Measurements from ENCODE around the gene EBF4. TPM values are rescaled to one million over a fixed set of nuclear protein-coding genes. Genes with fewer than 3 reads are reported as not detected.
"Not testable (repeated sequence)": the region's sequence is repeated elsewhere in the genome, so short reads cannot be mapped to it uniquely, and the experiment has no call there.

The EBF4 gene
- total RNA-seq, 1 donor from 2014 or later = 12.3 TPM

- H3K27me3 Mint-ChIP-seq (ENCODE audit: insufficient read depth) = peaks cover 18% of the 10 kb centered on the region
Measured at GRCh38 chr20:2762578-2763131, 70.1 kb downstream of the EBF4 start.

GRCh38 chr20:2763186-2763585 is 70.6 kb downstream of the EBF4 start:
- no peaks in the 10 kb centered on the region for H3K9me3 Mint-ChIP-seq
- H3K4me1 Mint-ChIP-seq (ENCODE audit: low read depth) = no peaks in the 10 kb centered on the region
- H3K4me3 Mint-ChIP-seq = no peak overlapping the region
- DNase-seq (ENCODE audit: low spot score) = no peak
- intact Hi-C loops (cut with micrococcal nuclease) = no loop called here
- H3K27ac Mint-ChIP-seq = no peak overlapping the region
- no peaks in the 10 kb centered on the region for H3K36me3 Mint-ChIP-seq (ENCODE audit: low read depth)
- H3K27me3 Mint-ChIP-seq (ENCODE audit: insufficient read depth) = peaks cover 19% of the 10 kb centered on the region

More at GRCh38 chr20:2762578-2763131, 70.1 kb downstream of the EBF4 start:
- intact Hi-C loops (cut with micrococcal nuclease) = no loop called here
- H3K4me1 Mint-ChIP-seq (ENCODE audit: low read depth) = no peaks in the 10 kb centered on the region
- no peak overlapping the region for H3K27ac Mint-ChIP-seq
- H3K9me3 Mint-ChIP-seq = no peaks in the 10 kb centered on the region
- H3K36me3 Mint-ChIP-seq (ENCODE audit: low read depth) = no peaks in the 10 kb centered on the region
- H3K4me3 Mint-ChIP-seq = no peak overlapping the region
- no peak for DNase-seq (ENCODE audit: low spot score)

GRCh38 chr20:2767768-2768631 is 75.4 kb downstream of the EBF4 start:
- no peaks in the 10 kb centered on the region for H3K4me1 Mint-ChIP-seq (ENCODE audit: low read depth)
- H3K9me3 Mint-ChIP-seq = no peaks in the 10 kb centered on the region
- DNase-seq (ENCODE audit: low spot score) = no peak
- H3K36me3 Mint-ChIP-seq (ENCODE audit: low read depth) = no peaks in the 10 kb centered on the region
- H3K27ac Mint-ChIP-seq = no peak overlapping the region
- peaks cover 16% of the 10 kb centered on the region for H3K27me3 Mint-ChIP-seq (ENCODE audit: insufficient read depth)
- H3K4me3 Mint-ChIP-seq = no peak overlapping the region
- intact Hi-C loops (cut with micrococcal nuclease) = no loop called here

- Mint-ChIP-seq H3K27me3 (ENCODE audit: insufficient read depth) (peaks cover 15% of the 10 kb centered on the region), H3K4me1 (ENCODE audit: low read depth) (no peaks in the 10 kb centered on the region), H3K9me3 (no peaks in the 10 kb centered on the region), H3K27ac (no peak overlapping the region), H3K4me3 (no peak overlapping the region), H3K36me3 (ENCODE audit: low read depth) (no peaks in the 10 kb centered on the region)
- intact Hi-C loops (cut with micrococcal nuclease) = no loop called here
- no peak for DNase-seq (ENCODE audit: low spot score)
Measured at GRCh38 chr20:2768632-2769015, 76.0 kb downstream of the EBF4 start.

- H3K4me3 Mint-ChIP-seq; H3K36me3 Mint-ChIP-seq (ENCODE audit: low read depth); DNase-seq (ENCODE audit: low spot score); H3K4me1 Mint-ChIP-seq (ENCODE audit: low read depth); H3K27ac Mint-ChIP-seq; intact Hi-C loops (cut with micrococcal nuclease); H3K9me3 Mint-ChIP-seq: not testable (repeated sequence)
- peaks cover 13% of the 10 kb centered on the region for H3K27me3 Mint-ChIP-seq (ENCODE audit: insufficient read depth)
Measured at GRCh38 chr20:2770091-2770490, 77.5 kb downstream of the EBF4 start.

- intact Hi-C loops (cut with micrococcal nuclease) = no loop called here
Measured at GRCh38 chr20:2771631-2772080, 79.1 kb downstream of the EBF4 start.

GRCh38 chr20:2773812-2774211 is 81.2 kb downstream of the EBF4 start:
- Mint-ChIP-seq H3K9me3 (no peaks in the 10 kb centered on the region), H3K27ac (no peak overlapping the region), H3K4me1 (ENCODE audit: low read depth) (no peaks in the 10 kb centered on the region), H3K27me3 (ENCODE audit: insufficient read depth) (peaks cover 4% of the 10 kb centered on the region), H3K4me3 (no peak overlapping the region), H3K36me3 (ENCODE audit: low read depth) (no peaks in the 10 kb centered on the region)
- DNase-seq (ENCODE audit: low spot score) = no peak
- intact Hi-C loops (cut with micrococcal nuclease) = no loop called here

More at GRCh38 chr20:2771631-2772080, 79.1 kb downstream of the EBF4 start:
- no peak overlapping the region for H3K27ac Mint-ChIP-seq
- no peaks in the 10 kb centered on the region for H3K9me3 Mint-ChIP-seq
- H3K4me3 Mint-ChIP-seq = no peak overlapping the region
- no peaks in the 10 kb centered on the region for H3K36me3 Mint-ChIP-seq (ENCODE audit: low read depth)
- H3K4me1 Mint-ChIP-seq (ENCODE audit: low read depth) = no peaks in the 10 kb centered on the region
- no peak for DNase-seq (ENCODE audit: low spot score)
- peaks cover 10% of the 10 kb centered on the region for H3K27me3 Mint-ChIP-seq (ENCODE audit: insufficient read depth)

GRCh38 chr20:2775139-2775538 is 82.6 kb downstream of the EBF4 start:
- intact Hi-C loops (cut with micrococcal nuclease) = no loop called here
- DNase-seq (ENCODE audit: low spot score) = no peak
- Mint-ChIP-seq H3K27ac (no peak overlapping the region), H3K4me1 (ENCODE audit: low read depth) (no peaks in the 10 kb centered on the region), H3K4me3 (no peak overlapping the region), H3K36me3 (ENCODE audit: low read depth) (no peaks in the 10 kb centered on the region), H3K9me3 (no peaks in the 10 kb centered on the region), H3K27me3 (ENCODE audit: insufficient read depth) (peaks cover 6% of the 10 kb centered on the region)

GRCh38 chr20:2778602-2779321 is 86.2 kb downstream of the EBF4 start:
- H3K4me3 Mint-ChIP-seq = no peak overlapping the region

GRCh38 chr20:2780948-2781347 is 88.4 kb downstream of the EBF4 start:
- H3K27me3 Mint-ChIP-seq (ENCODE audit: insufficient read depth) = peaks cover 22% of the 10 kb centered on the region
- no peaks in the 10 kb centered on the region for H3K4me1 Mint-ChIP-seq (ENCODE audit: low read depth)
- DNase-seq (ENCODE audit: low spot score) = no peak
- no peak overlapping the region for H3K27ac Mint-ChIP-seq
- intact Hi-C loops (cut with micrococcal nuclease) = no loop called here
- no peaks in the 10 kb centered on the region for H3K36me3 Mint-ChIP-seq (ENCODE audit: low read depth)
- H3K4me3 Mint-ChIP-seq = no peak overlapping the region
- no peaks in the 10 kb centered on the region for H3K9me3 Mint-ChIP-seq

More at GRCh38 chr20:2778602-2779321, 86.2 kb downstream of the EBF4 start:
- H3K27me3 Mint-ChIP-seq (ENCODE audit: insufficient read depth) = peaks cover 13% of the 10 kb centered on the region
- no peaks in the 10 kb centered on the region for H3K4me1 Mint-ChIP-seq (ENCODE audit: low read depth)
- no peaks in the 10 kb centered on the region for H3K9me3 Mint-ChIP-seq
- intact Hi-C loops (cut with micrococcal nuclease) = no loop called here
- no peaks in the 10 kb centered on the region for H3K36me3 Mint-ChIP-seq (ENCODE audit: low read depth)
- no peak overlapping the region for H3K27ac Mint-ChIP-seq
- DNase-seq (ENCODE audit: low spot score) = no peak

- Mint-ChIP-seq H3K27ac (no peak overlapping the region), H3K36me3 (ENCODE audit: low read depth) (no peaks in the 10 kb centered on the region), H3K4me3 (no peak overlapping the region), H3K4me1 (ENCODE audit: low read depth) (no peaks in the 10 kb centered on the region), H3K9me3 (no peaks in the 10 kb centered on the region), H3K27me3 (ENCODE audit: insufficient read depth) (peaks cover 33% of the 10 kb centered on the region)
- DNase-seq (ENCODE audit: low spot score) = no peak
- intact Hi-C loops (cut with micrococcal nuclease) = no loop called here
Measured at GRCh38 chr20:2783908-2784566, 91.5 kb downstream of the EBF4 start.

GRCh38 chr20:2793471-2793870 is 100.9 kb downstream of the EBF4 start:
- H3K36me3 Mint-ChIP-seq (ENCODE audit: low read depth) = no peaks in the 10 kb centered on the region
- no peak overlapping the region for H3K27ac Mint-ChIP-seq
- no peaks in the 10 kb centered on the region for H3K9me3 Mint-ChIP-seq
- no peak overlapping the region for H3K4me3 Mint-ChIP-seq
- peaks cover 36% of the 10 kb centered on the region for H3K27me3 Mint-ChIP-seq (ENCODE audit: insufficient read depth)
- H3K4me1 Mint-ChIP-seq (ENCODE audit: low read depth) = no peaks in the 10 kb centered on the region
- DNase-seq (ENCODE audit: low spot score) = no peak
- intact Hi-C loops (cut with micrococcal nuclease) = no loop called here
